NCI-H774 (cell line): ENCODE results near the gene TMUB1.

Source experiments
- DNase-seq: peaks from one replicate; lab custom pipeline; 2025; lab: John Stamatoyannopoulos, UW

Gene TMUB1

DNA sequence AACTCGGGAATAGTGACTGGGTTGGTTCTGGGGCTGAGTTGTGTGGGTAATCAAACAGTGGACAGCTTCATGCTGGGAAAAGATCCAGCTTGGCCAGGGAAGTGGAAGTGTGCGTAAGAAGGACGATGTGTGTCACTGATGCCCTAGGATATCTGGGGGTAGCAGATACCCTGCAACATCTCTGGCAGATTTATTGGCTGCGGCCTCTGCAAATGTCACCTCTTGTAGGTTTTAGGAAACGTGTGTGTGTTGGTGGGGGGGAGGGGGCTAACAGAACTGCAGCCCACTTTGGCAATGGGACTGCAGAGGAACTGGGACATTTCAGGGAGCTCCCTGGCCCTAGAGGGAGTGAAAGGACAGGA, 2.0 kb upstream of the TMUB1 start:
- no peak for DNase-seq

DNA sequence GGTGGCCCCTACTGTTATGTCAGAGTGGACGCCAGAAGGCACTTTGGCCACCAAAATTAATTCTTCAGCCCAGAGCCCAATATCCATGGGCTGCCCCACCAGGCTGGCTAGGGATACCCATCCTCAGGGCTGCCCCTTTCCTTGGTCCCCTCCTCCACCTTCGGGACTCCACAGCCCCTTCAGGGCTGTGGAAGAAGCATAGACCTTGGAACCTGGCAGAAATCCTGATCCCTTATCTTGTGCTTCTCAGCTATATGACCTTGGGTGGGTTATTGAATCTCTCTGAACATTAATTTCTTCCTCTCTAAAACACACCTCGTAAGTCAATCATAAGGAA, 499 bp upstream of the TMUB1 start:
- DNase-seq: no peak

DNA sequence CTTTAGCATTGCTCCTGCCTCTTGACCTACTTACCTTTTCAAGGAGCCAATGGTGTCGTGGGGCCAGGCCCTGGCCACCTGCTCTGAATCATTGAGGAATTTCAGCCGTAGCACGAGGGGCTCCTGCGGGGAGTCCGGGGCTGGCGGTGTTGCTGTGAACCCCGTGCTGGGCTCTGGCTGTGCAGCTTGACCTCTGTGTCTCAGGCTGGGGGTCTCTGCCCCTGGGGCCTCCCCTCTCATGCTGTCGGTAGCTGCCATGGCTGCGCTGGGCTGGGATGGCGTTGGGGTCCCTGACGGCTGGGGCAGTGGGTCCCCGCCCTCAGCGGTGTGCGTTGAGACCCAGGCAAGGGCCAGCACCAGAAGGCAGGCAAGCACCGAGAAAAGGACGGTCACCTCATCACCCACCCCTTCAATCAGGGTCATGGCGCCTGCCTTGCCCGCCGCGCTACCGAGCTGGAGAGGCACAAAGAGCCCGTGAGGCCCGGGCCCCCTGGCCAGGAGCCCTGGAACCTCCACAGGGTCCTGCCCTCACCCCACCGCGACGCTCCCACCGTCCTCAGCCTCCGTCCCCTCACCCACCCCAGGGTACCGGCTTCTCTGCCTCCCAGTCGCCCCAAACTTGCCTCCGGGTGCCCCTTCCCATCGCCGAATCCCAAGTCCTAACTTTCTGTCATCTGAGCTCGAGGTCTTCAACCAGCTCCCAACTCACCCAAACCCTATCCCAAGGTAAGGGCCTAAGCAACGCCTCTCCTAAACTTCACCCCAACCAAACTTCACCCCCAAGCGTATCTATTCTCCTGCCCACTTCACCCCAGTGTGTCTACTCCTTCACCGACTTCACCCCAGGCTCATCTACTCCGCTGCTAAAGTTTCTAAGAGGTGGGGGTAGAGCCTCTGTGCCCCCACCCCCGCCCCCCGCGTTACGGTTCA, 887 bp downstream of the TMUB1 start:
- DNase-seq: no peak

DNA sequence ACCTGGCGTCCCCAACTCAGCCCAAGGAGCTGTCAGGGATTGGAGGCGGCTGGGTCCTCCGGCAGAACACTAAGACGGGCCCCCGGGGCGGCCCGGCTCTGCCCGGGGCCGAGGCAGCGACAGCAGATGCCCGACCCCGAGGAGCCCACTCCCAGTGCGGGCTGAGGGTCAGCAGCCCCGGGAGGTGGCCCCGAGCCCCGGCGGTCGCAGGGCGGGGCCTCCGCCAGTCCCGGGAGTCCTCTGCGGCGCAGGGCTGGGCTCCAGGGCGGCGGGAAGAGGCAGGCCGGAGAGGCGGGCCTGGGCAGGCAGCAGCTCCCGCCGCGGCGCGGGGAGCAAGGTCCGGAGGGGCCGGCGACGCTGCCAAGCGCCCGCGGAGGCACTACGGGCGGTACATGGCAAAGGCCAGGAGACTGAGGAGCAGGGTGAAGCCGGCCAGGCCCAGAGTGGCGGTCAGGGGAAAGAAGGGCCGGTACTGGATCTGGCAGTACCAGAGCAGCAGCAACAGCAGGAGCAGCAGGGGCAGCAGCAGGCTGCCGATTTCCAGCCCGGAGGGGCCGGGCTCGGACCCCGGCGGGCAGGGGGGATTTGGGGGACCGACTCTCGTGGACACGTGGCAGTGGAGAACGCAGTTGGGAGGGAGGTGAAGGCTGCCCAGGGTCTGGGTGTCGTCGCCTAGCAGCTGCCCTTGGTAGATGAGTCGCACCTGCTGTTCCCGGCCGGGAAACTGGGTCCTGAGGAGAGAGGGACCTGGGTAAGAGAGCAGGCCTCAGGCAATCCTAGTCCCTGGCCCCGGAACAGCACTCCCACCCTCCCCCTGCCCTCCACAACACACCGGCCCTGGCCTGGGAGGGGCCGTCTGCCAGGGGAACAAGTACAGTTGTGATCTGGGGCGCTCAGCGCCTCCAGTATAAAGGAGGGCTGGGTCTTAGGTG, 1.9 kb downstream of the TMUB1 start:
- peak; percentile 9 for DNase-seq

DNA sequence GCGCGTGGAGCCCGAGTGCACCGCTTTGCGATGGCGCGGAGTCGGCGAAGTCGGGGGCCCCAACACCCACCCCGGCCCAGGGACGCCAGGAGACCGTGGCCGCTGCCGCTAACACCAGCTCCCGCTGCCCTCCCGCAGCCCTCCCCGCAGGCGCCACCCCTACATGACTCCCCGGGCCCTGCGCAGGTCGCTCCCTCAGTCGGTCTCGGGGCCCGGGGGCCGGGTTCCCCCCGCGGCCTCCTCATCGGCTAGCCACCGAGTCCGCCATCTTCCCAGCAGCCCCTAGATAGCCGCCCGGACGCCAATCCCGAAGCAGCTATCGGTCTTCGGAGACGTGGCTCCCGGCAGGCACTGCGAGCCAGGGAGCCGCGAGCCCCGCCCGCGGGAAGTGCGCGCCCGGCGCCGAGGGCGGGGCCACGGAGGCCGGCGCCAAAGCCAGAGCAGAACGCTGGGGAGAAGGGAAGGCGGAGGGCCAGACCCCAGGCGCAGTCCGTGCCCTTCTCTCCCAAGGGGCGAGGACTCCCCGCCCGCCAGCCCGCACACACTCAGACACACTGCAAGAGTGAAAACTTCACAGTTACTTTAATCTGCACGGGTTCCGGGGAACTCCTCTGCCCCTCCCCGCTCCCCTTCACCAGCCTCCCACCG, 2.6 kb downstream of the TMUB1 start, which contains the start of gene FASTK:
Gene FASTK, minus strand, starts transcription at position 288 of the 648 bp plus-strand sequence. Its CDS starts 43 bp downstream, at position 245.
- peak; percentile 91 for DNase-seq

DNA sequence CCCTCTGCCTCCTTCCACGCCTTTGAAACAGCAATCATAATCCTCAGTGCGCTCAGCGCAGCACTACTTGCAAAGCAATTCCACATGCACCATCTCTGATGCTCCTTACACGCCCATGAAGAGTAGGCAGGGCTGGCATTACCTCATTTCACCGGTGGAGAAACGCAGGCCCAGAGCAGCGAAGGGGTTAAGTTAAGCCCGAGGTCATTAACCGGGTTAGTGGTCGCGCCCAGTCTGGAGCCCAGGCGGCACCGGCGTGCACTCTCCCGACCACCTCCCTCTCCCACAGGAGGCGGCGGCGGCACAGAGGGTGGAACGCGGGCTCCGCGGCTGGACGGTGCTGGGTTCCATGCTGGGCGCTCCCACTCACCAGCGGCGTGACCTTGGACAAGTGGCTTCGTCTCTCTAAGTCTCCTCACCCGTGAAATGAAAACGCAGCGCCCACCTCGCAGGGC, 3.2 kb downstream of the TMUB1 start:
- no peak for DNase-seq

DNA sequence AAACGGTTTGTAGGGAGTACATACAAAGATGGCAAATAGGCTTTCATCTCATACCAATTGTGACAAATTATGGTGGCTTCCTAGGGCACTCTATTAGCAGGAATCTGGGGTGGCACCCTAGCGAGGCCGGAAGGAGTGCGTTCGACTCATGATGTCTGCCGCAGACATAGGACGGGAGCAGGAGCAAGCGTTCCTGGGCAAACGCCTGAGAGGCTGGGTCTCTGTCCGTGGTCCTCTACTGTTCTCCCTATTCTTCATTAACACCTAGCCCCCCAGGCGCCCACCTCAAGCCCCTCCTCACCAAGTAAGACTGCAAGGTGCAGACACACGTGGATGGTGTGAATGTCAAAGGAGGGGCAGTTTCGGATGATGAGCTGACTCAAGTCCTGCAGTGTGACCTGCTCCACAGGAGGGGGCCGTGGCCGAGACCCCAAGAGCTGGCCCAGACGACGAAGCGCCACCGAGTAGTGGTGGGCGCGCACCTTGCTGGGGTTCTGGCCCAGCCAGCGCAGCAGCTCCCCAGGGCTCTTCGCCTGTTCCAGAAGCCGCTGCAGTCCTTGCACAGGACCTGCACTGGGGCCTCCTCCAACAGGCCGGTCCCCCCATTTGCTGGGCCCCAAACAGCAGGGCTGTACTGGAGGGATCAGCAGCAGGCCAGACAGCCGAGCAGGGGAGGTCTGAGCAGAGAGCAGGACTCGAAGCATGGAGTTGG, 3.9 kb downstream of the TMUB1 start:
- no peak for DNase-seq

DNA sequence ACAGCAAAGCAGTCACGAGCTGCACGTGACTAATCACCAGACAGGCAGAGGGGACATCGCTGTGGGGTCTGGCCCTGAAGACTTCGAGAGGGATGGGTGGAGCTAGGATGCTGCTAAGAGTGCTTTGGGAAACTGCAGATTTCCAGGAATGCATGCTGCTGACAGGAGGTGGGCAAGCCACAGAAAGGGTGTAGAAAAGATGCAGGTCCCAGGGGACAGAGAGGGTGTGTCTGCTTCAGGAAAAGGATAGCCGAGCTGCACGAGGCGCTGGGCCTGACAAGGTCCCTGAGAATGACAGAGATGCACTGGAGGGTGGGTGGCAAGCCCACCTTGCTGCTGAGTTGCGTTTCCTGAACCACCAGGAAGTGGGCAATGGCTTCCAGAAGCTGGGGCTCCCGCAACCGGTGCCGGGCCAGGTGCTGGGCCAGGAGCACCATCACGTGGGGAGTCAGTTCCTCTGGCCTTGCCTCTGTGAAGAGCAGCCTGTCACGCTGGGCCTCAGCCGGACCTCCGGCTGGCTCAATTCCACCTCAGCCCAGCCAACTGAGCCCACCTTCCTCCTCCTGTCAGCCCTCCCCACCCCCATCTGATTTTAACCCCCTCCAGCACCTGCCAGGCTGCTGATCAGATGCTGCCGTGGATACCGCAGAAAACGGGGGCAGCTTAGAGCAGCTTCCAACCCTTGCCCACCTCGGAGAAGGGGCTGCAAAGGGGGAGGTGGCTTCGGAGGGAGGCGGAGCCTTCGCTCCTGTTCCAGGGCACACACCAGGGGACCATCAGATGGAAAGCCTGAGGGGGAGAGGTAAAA, 4.9 kb downstream of the TMUB1 start:
- DNase-seq: no peak

DNA sequence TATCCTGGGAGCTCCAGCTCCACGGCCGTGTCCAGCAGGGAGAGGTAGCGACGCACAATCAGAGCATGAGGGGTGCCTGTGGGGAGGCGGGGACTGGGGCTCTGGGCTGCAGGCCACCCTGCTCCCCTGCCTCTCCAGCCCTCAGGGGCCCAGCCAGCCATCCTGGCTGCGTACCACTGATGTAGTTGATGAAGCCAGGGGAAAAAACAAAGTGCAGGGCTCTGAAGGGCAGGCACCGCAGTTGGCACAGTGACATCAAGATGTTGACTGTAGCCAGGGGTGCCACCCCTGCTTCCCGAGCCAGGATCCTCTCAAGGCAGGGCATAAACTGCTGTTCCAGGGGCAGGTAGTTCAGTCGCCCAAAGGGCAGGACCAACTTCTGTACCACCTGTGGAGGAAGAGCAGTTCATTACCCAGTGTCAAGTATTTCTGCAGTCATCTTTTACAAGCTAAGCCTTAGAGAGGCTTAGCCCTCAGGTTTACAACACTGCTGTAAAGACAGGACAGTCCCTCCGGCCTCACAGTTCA, 5.5 kb downstream of the TMUB1 start:
- DNase-seq: no peak

DNA sequence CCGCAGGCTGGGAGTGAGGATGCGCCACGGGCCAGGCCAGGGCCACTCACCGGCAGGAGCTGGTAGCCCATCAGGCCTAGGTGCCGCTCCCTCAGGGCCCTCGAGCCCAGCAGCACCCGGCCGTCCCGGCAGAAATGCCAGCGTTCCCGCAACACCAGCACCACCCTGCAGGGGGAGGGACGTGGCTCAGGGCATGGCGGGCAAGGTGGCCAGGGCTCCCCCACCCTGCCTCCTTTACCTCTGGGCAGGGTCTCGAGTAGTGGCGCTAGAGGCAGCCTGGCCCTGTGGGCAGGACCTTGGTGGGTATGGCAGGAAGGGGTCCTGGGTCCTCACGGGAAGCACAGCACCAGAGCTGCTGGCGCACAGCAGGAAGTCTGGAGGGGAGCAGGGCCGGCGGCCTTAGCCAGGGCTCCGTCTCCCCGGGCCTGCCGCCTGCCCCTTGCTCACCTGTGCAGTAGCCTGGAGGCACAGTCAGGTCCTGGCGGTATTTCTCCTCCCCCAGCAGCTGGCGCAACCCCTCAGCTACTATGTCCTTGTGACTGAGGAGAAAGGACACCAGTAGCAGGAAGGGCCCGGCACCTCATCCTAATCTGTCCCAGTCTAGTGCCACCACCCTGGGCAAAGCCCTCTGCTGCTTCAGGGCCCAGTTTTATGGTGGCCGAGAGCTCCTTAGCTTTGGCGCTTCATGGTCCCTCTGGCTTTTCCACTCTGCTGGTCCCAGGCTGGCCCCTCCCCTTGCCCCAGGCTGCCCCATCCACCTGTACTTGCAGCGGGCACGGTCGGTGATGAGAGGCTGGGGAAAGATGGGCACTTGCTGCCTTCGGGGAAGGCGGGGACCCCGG, 6.2 kb downstream of the TMUB1 start:
- no peak for DNase-seq

DNA sequence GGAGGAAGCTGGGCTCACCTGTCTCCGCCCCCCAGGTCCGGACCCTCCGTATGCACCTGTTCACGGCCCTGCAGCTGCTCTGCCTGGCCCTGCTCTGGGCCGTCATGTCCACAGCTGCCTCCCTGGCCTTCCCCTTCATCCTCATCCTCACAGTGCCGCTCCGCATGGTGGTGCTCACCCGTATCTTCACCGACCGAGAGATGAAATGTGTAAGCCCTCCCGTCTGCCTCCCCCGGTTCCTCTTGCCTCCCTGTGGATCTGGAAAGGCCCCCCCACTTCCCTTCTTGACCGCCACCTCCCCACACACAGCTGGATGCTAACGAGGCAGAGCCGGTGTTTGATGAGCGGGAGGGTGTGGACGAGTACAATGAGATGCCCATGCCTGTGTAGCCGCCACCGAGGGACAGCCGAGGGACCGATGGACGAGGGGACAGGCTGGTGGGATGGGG, 7.3 kb downstream of the TMUB1 start:
- no peak for DNase-seq

DNA sequence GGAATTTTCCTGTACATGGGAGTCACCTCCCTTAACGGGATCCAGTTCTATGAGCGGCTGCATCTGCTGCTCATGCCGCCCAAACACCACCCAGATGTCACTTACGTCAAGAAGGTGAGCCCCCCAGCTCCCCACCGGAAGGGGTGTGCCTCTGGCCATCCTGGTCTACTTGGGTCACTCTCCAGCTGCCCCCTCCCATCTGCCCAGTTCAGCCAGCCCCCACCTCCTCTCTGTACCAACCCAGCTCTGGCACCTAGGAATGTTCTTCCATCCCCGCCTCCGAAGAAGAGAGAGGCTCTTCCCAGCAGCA, 7.7 kb downstream of the TMUB1 start:
- DNase-seq: no peak

DNA sequence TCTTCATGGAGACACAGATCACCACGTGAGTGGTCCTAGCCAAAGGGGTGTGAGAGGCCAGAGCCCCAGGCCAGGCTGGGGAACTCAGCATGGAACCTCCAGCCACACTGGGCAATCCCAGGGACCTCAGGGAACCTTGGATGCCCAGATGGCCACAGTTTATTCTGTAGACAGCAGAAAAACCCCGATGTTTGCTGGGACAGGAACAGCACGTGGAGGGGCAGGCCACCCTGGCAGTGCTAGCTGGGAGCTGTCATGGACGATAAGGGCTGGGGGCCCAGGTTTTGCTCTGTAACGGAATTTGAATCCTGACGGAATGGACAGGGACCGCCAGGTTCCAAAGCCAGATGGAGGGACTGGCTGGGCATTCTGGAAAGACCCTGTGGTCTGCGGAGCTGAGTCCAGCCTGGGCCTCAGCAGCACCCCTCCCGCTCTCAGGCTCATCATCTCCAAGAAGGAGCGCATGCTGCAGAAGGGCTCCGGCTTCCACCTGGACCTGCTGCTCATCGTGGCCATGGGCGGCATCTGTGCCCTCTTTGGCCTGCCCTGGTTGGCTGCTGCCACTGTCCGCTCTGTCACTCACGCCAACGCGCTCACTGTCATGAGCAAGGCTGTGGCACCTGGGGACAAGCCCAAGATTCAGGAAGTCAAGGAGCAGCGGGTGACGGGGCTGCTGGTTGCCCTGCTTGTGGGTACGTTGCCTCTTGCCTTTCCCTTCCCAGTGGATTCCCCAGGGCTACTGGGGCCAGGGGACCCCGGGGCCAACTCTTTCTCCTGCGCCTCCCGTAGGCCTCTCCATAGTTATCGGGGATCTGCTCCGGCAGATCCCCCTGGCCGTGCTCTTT, 8.3 kb downstream of the TMUB1 start:
- DNase-seq: no peak

DNA sequence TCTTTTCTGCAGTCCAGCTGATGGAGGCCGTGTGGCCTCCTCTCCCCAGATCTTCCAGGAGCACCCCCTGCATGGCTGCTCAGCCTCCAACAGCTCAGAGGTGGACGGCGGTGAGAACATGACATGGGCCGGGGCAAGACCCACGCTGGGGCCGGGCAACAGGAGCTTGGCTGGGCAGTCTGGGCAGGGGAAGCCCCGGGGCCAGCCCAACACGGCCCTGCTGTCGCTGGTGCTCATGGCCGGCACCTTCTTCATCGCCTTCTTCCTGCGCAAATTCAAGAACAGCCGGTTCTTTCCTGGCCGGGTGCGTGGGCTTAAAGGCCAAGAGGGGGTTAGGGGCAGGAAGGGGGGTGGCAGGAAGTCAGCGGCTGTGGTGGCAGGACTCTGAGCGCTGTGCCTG, 9.3 kb downstream of the TMUB1 start:
- no peak for DNase-seq

DNA sequence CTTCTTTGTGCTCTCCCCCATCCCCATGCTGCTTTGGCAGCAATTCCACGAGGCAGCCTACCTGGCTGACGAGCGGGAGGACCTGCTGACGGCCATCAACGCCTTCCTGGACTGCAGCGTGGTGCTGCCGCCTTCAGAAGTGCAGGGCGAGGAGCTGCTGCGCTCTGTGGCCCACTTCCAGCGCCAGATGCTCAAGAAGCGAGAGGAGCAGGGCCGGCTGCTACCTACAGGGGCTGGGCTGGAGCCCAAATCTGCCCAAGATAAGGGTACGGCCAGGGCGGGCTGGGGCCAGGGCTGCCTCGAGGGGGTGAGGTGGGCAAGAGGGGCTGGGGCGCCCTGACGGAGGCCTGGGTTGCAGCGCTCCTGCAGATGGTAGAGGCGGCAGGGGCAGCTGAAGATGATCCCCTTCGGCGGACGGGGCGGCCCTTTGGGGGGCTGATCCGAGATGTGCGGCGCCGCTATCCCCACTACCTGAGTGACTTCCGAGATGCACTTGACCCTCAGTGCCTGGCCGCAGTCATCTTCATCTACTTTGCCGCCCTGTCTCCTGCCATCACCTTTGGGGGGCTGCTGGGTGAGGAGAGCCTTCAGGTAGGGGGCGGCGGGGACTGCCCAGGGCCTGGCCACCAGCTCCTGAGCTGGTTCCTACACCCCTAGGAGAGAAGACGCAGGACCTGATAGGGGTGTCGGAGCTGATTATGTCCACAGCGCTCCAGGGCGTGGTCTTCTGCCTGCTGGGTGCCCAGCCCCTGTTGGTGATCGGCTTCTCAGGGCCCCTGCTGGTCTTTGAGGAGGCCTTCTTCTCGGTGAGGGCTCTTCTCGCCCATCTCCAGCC, 12.0 kb downstream of the TMUB1 start:
- DNase-seq: no peak

DNA sequence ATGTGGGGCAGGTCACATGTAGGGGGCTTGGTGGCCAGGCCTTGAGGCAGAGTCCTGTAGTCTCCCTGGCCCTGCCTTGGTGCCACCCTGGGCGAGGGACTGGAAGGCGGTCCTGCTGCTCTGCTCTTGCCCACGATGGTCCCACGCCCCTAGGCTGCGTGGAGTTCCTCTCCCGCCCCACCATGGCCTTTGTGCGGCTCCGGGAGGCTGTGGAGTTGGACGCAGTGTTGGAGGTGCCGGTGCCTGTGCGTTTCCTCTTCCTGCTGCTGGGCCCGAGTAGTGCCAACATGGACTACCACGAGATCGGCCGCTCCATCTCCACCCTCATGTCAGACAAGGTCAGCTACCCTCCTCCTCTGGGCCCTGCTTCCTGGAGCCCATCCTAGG, 12.7 kb downstream of the TMUB1 start:
- no peak for DNase-seq

DNA sequence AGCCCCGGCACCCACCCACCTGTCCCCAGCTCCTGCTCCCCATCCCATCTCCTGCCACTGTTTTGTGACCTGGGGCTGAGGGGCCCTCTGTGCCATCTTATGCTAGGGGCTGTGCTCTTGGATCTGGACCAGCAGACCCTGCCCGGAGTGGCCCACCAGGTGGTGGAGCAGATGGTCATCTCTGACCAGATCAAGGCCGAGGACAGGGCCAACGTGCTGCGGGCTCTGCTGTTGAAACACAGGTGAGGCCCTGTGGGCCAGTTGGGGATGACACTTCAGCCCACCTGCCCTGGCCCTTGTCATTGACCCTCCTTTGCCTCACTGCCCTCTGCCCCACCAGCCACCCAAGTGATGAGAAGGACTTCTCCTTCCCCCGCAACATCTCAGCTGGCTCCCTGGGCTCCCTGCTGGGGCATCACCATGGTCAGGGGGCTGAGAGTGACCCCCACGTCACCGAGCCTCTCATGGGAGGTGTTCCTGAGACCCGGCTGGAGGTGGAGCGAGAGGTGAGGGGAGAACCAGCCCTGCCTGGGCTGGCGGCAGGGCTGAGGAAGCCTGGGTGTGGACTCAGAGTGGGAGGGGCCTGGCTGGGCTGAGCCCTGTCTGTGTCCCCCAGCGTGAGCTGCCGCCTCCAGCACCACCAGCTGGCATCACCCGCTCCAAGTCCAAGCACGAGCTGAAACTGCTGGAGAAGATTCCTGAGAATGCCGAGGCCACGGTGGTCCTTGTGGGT, 13.3 kb downstream of the TMUB1 start:
- DNase-seq: no peak
